ENCODE measurements around the gene DOCK2. TPM values are rescaled to one million over a fixed set of nuclear protein-coding genes. Genes with fewer than 3 reads are reported as not detected.

The DOCK2 gene
- total and polyA plus RNA-seq, 2 donors (not counting 3 experiments of a cell fraction or from before 2014, with no cell fraction given) = 0.62 to 4.8 TPM

GRCh38 chr5:169803077-169803981 lies 166.3 kb downstream of the DOCK2 start:
- FAIRE-seq (no peak), DNase-seq (ENCODE audit: low read depth, low spot score) (no peak)
- TF ChIP-seq FOS (IDR thresholded peaks at IDR 0.05; ENCODE audit: borderline replicate concordance, insufficient read depth, low read length) = peak; percentile 35
- TF ChIP-seq JUN (IDR thresholded peaks at IDR 0.05; ENCODE audit: borderline replicate concordance, insufficient read depth, insufficient read length, low read depth) = no peak
- TF ChIP-seq GATA2 (IDR thresholded peaks at IDR 0.05; ENCODE audit: insufficient read depth, insufficient read length, low read depth, low read length) = peak; percentile 79
- no peak for TF ChIP-seq CTCF (IDR thresholded peaks at IDR 0.05; ENCODE audit: extremely low read depth in 1 of 2, insufficient read depth in 1 of 2, low read depth in 1 of 2, low read length in 2 of 2)
- CTCF ChIA-PET = interaction anchor here (1.6 kb wide), 1 partner anchor 177 kb away, joined by 6 read pairs; the partner anchor contains the start of gene INSYN2B
- POLR2A ChIA-PET = no interaction called here
- no peaks in the 10 kb centered on the region for H4K20me1 ChIP-seq (replicated peaks; ENCODE audit: control insufficient read depth, extremely low read depth, insufficient read depth, low read length)
- H3K9ac ChIP-seq (replicated peaks; ENCODE audit: extremely low read depth, insufficient read depth, low read length) = no peak overlapping the region
- no peak overlapping the region for H3K4me3 ChIP-seq (replicated peaks in 1 of 3; ENCODE audit: insufficient read depth in 1 of 3, low read depth in 1 of 3, low read length in 3 of 3)
- H3K9me3 ChIP-seq (replicated peaks; ENCODE audit: control insufficient read depth, insufficient read depth, low read length) = no peaks in the 10 kb centered on the region
- no peaks in the 10 kb centered on the region for H3K4me1 ChIP-seq (ENCODE audit: control insufficient read depth, extremely low read depth, insufficient read depth, low read length)
- no peaks in the 10 kb centered on the region for H3K9me1 ChIP-seq (replicated peaks; ENCODE audit: control insufficient read depth, extremely low read depth, insufficient read depth, low read length)
- no peaks in the 10 kb centered on the region for H3K36me3 ChIP-seq (ENCODE audit: control insufficient read depth in 2 of 2, extremely low read depth in 1 of 2, insufficient read depth in 2 of 2, low read length in 2 of 2)
- no TSS peak for BruUV-seq (replicated peaks)
- H3K27me3 ChIP-seq (ENCODE audit: control insufficient read depth in 2 of 2, insufficient read depth in 2 of 2, low read length in 2 of 2) = peaks cover 0 to 3% of the 10 kb centered on the region in 2 experiments
- H2AFZ ChIP-seq (ENCODE audit: low read depth, low read length) = no peak overlapping the region
- no peaks in the 10 kb centered on the region for H3K79me2 ChIP-seq (ENCODE audit: control insufficient read depth, insufficient read depth, low read length)
- H3K4me2 ChIP-seq (ENCODE audit: insufficient read depth, low read length) = no peak overlapping the region
- intact Hi-C loops (cut with micrococcal nuclease) = no loop called here
- H3K27ac ChIP-seq (ENCODE audit: insufficient read depth, low read depth, low read length) = no peak overlapping the region
- dilution Hi-C loops (cut with MboI; ENCODE audit: extremely low pct_ligation_motif_present, low sequenced_read_pairs) = no loop called here
